Gastroesophageal sphincter (tissue), 4 donors: ENCODE data around the gene MPG. TPM values are rescaled to one million over a fixed set of nuclear protein-coding genes. Genes with fewer than 3 reads are reported as not detected.

Source experiments
- ATAC-seq: fragments of 150-250 bp; one replicate; pipeline ENCODE4 v1.9.1; 2016; ENCODE audit warnings: mild to moderate bottlenecking, moderate library complexity
- H3K27ac ChIP-seq, 4 donors: fragments of 200-600 bp; sonication (generic) in 3 of 4; 1 replicate in 3 of 4; 2 replicates in 1 of 4; pipeline ENCODE4 v1.5.1; 2016 to 2019
- H3K27me3 ChIP-seq: fragments of 200-600 bp; sonication (generic); one replicate; pipeline ENCODE4 v1.5.1; 2019
- H3K36me3 ChIP-seq, 2 donors: fragments of 200-600 bp; sonication (generic); one replicate each; pipeline ENCODE4 v1.5.1; 2019; ENCODE audit warnings: control low read depth in 1 of 2
- H3K4me1 ChIP-seq, 3 donors: fragments of 200-600 bp; sonication (generic); 1 replicate in 2 of 3; 2 replicates in 1 of 3; pipeline ENCODE4 v1.5.1; 2016 to 2019; ENCODE audit warnings: control low read depth in 2 of 3
- H3K4me3 ChIP-seq, 2 donors: fragments of 200-600 bp; sonication (generic); one replicate each; pipeline ENCODE4 v1.5.1; 2019; ENCODE audit warnings: mild to moderate bottlenecking in 1 of 2, moderate library complexity in 1 of 2
- H3K9me3 ChIP-seq, 3 donors: fragments of 200-600 bp; sonication (generic); one replicate each; pipeline ENCODE4 v1.5.1; 2017 to 2019; ENCODE audit warnings: control low read depth in 2 of 3
- EP300 ChIP-seq: sonication (generic); formaldehyde crosslinking; IDR thresholded peaks from one replicate; pipeline ENCODE4 v1.6.1; 2017; ENCODE audit warnings: antibody characterized with exemption, mild to moderate bottlenecking
- POLR2A ChIP-seq, 2 donors: fragments of 450-650 bp; IDR thresholded peaks; one replicate each; pipeline ENCODE4 v1.6.1; 2017; ENCODE audit warnings: antibody characterized with exemption in 2 of 2, mild to moderate bottlenecking in 2 of 2, moderate library complexity in 1 of 2
- POLR2AphosphoS5 ChIP-seq: sonication (generic); formaldehyde crosslinking; IDR thresholded peaks from one replicate; pipeline ENCODE4 v1.6.1; 2017; ENCODE audit warnings: antibody characterized with exemption
- WGBS, 2 donors: methylation state at CpG; one replicate each; pipeline ENCODE4 v1.1.5; 2018; ENCODE audit warnings: low coverage in 1 of 2; 5-methylcytosine and 5-hydroxymethylcytosine counted together
- total RNA-seq, 4 donors: library from RNA; depleted of rRNA; stranded (reverse); fragments of >200 nt; gene quantifications; one replicate each; pipeline ENCODE4 v1.1.0, GENCODE V29; 2016
- TF ChIP-seq, protein P1 (sequence below), 4 experiments: fragments of 200-600 bp in 2 of 4; fragments of 450-650 bp in 2 of 4; sonication (generic) in 1 of 4; IDR thresholded peaks; one replicate each; pipeline ENCODE4 v1.5.1; 2017 to 2019; ENCODE audit warnings: antibody characterized with exemption in 4 of 4, mild to moderate bottlenecking in 2 of 4, moderate library complexity in 2 of 4

The MPG gene
- total RNA-seq, 4 donors from 2014 or later, result 57.4 to 114 (median 92.4) TPM

DNA sequence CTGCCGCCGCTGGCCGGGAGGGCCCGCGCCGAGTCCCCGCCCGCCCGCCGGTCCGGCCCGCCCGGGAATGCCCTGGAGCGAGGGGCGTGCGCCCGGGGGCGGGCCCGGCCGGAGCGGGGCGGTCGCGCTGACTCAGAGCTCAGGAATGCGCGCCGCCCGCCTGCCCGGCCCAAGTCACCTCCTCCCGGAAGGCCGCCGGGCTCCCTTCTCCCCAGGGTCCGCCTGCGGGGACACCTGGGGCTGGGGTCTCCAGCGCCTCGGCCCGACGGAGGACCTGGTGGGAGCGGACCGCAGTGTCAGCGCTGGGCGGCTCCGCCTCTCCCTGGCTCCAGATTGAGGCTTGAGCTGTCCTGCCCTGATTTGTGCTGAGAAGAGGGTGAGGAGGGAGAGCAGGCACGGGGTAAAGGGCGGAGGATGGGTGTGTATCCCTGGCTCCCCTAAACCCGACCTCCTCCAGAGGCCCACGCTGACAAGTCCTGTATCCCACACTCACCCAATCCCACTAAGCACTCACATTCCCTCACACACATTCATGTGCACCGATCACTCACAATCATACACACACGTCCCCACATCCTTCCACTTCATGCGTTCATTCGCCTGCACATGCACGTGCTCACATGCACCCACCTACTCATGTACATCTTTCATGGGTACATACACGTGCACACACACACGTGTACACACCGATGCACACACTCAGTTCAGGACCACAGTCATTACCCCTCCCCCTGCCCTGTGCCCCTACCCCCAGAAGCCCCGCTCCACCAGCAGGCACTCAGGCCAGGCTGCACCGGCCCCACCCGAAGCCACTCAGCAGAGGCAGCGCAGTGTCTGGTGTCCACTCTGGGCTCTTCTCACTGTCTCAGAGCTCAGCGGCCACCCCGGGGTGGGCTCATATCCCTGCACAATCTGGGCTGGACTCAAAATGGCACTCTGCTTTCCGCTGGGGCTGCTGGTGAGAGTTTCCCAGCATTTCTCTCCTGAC lies 5.2 kb upstream of the MPG start, which contains the start of gene RHBDF1:
TSS of gene RHBDF1 (minus strand) at position 71 of the 988 bp plus-strand sequence. CDS start 7,616 bp downstream, outside the sequence.
- peak within 1 kb of the TSS; percentile 36 to 94 (median 93) for H3K27ac ChIP-seq
- no peaks in the 10 kb centered on the region for H3K36me3 ChIP-seq
- no peaks in the 10 kb centered on the region for H3K27me3 ChIP-seq
- ATAC-seq, result peak; percentile 66
- peak in 1 of 2 donors; percentile 46 for TF ChIP-seq POLR2A (IDR thresholded peaks at IDR 0.05)
- TF ChIP-seq, protein P1, sequence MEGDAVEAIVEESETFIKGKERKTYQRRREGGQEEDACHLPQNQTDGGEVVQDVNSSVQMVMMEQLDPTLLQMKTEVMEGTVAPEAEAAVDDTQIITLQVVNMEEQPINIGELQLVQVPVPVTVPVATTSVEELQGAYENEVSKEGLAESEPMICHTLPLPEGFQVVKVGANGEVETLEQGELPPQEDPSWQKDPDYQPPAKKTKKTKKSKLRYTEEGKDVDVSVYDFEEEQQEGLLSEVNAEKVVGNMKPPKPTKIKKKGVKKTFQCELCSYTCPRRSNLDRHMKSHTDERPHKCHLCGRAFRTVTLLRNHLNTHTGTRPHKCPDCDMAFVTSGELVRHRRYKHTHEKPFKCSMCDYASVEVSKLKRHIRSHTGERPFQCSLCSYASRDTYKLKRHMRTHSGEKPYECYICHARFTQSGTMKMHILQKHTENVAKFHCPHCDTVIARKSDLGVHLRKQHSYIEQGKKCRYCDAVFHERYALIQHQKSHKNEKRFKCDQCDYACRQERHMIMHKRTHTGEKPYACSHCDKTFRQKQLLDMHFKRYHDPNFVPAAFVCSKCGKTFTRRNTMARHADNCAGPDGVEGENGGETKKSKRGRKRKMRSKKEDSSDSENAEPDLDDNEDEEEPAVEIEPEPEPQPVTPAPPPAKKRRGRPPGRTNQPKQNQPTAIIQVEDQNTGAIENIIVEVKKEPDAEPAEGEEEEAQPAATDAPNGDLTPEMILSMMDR (IDR thresholded peaks at IDR 0.05), result no peak
- H3K9me3 ChIP-seq, result no peaks in the 10 kb centered on the region
- H3K4me3 ChIP-seq, result peak within 1 kb of the TSS; percentile 45 to 88
- H3K4me1 ChIP-seq, result peaks cover 0 to 95% (median 60%) of the 10 kb centered on the region in 3 donors
- WGBS, 2 donors, result 40 to 53% methylated on average over 12 of the region's 62 CpGs

- peaks cover 0 to under 1% of the 10 kb centered on the region in 2 donors for H3K36me3 ChIP-seq
- no peak overlapping the region for H3K4me3 ChIP-seq
- no peaks in the 10 kb centered on the region for H3K9me3 ChIP-seq
- TF ChIP-seq POLR2AphosphoS5 (no peak), EP300 (no peak), POLR2A (IDR thresholded peaks at IDR 0.05) (no peak)
- TF ChIP-seq, protein P1 (IDR thresholded peaks at IDR 0.05), result no peak
- peak overlapping the region in 3 of 4 donors; percentile 93 to 94 (median 93) for H3K27ac ChIP-seq
- H3K4me1 ChIP-seq, result peaks cover 0 to 90% (median 53%) of the 10 kb centered on the region in 3 donors
- 76% methylated on average over 3 of the region's 12 CpGs; no CpG with 5 or more reads in 1 of the 2 donors for WGBS, 2 donors
- ATAC-seq, result no peak
- H3K27me3 ChIP-seq, result no peaks in the 10 kb centered on the region
Measured at GRCh38 chr16:74051-74746, 3.8 kb upstream of the MPG start.

GRCh38 chr16:74747-75334 lies 3.2 kb upstream of the MPG start:
- Histone ChIP-seq H3K9me3 (no peaks in the 10 kb centered on the region), H3K4me3 (peak overlapping the region in 1 of 2 donors; percentile 0), H3K4me1 (peaks cover 0 to 90% (median 57%) of the 10 kb centered on the region in 3 donors), H3K27ac (peak overlapping the region in 3 of 4 donors; percentile 93 to 97 (median 96)), H3K27me3 (no peaks in the 10 kb centered on the region), H3K36me3 (peaks cover 0 to 7% of the 10 kb centered on the region in 2 donors)
- ATAC-seq, result no peak
- TF ChIP-seq POLR2AphosphoS5 (no peak), POLR2A (IDR thresholded peaks at IDR 0.05) (no peak), EP300 (no peak)
- TF ChIP-seq, protein P1 (IDR thresholded peaks at IDR 0.05), result no peak
- WGBS, 2 donors, result 67 to 87% methylated on average over 6 of the region's 16 CpGs

GRCh38 chr16:75580-76501 lies 2.2 kb upstream of the MPG start:
- H3K4me3 ChIP-seq, result peak overlapping the region in 1 of 2 donors; percentile 95
- H3K36me3 ChIP-seq, result peaks cover 0 to 16% of the 10 kb centered on the region in 2 donors
- no peaks in the 10 kb centered on the region for H3K27me3 ChIP-seq
- ATAC-seq, result peak; percentile 57
- 18 to 25% methylated on average over 2 to 5 of the region's 11 CpGs for WGBS, 2 donors
- no peaks in the 10 kb centered on the region for H3K9me3 ChIP-seq
- peak overlapping the region; percentile 3 to 97 (median 94) for H3K27ac ChIP-seq
- H3K4me1 ChIP-seq, result peaks cover 0 to 85% (median 48%) of the 10 kb centered on the region in 3 donors
- TF ChIP-seq POLR2A (IDR thresholded peaks at IDR 0.05) (no peak), POLR2AphosphoS5 (peak; percentile 11), EP300 (no peak)
- TF ChIP-seq, protein P1 (IDR thresholded peaks at IDR 0.05), result peak in 2 of 4 experiments; percentile 14 to 20
